Breast epithelium (tissue), 3 donors: ENCODE measurements around the gene GCM1.

Source experiments
- POLR2A ChIP-seq: fragments of 450-650 bp; IDR thresholded peaks from one replicate; pipeline ENCODE4 v1.6.1; 2016; ENCODE audit warnings: antibody characterized with exemption, mild to moderate bottlenecking, moderate library complexity
- TF ChIP-seq, protein P1 (sequence below), 3 donors: fragments of 450-650 bp; IDR thresholded peaks; one replicate each; pipeline ENCODE4 v1.5.1; 2016 to 2017; ENCODE audit warnings: antibody characterized with exemption in 3 of 3, mild to moderate bottlenecking in 3 of 3, moderate library complexity in 3 of 3

DNA sequence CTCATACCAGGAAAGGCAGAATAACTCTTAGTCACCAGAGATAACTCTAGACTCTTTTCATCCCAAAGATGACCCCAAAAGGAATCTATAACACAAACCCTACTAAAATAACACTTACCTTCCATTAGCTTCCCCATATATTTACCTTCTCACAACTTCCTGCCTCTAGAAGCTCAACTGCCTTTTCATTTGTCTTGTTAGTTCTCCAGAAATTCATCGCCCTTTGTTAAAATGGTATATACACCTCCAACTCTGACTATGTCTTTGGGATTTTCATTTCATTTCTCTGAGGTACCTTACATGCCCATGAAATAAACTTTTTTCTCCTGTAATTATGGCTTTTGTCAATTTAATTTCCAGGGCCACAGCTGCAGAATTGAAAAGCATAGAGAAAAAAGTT lies 33.5 kb downstream of the GCM1 start:
- TF ChIP-seq POLR2A, result no peak
- TF ChIP-seq, protein P1, sequence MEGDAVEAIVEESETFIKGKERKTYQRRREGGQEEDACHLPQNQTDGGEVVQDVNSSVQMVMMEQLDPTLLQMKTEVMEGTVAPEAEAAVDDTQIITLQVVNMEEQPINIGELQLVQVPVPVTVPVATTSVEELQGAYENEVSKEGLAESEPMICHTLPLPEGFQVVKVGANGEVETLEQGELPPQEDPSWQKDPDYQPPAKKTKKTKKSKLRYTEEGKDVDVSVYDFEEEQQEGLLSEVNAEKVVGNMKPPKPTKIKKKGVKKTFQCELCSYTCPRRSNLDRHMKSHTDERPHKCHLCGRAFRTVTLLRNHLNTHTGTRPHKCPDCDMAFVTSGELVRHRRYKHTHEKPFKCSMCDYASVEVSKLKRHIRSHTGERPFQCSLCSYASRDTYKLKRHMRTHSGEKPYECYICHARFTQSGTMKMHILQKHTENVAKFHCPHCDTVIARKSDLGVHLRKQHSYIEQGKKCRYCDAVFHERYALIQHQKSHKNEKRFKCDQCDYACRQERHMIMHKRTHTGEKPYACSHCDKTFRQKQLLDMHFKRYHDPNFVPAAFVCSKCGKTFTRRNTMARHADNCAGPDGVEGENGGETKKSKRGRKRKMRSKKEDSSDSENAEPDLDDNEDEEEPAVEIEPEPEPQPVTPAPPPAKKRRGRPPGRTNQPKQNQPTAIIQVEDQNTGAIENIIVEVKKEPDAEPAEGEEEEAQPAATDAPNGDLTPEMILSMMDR (IDR thresholded peaks at IDR 0.05), result no peak
